ENCODE measurements around the gene JDP2. TPM values are rescaled to one million over a fixed set of nuclear protein-coding genes. Genes with fewer than 3 reads are reported as not detected.
"Not testable (repeated sequence)": the region's sequence is repeated elsewhere in the genome, so short reads cannot be mapped to it uniquely, and the experiment has no call there.

The JDP2 gene
- total and polyA plus RNA-seq, 2 of the 4 experiments (the other 2 are of a cell fraction), result 35.7 to 38.4 TPM

- H3K4me1 ChIP-seq (ENCODE audit: control insufficient read depth, insufficient read depth, low read length); ATAC-seq (ENCODE audit: low read depth); H3K23ac ChIP-seq (ENCODE audit: low read depth, low read length); H2AK9ac ChIP-seq (replicated peaks; ENCODE audit: low read depth, low read length, poor library complexity); H3K9me1 ChIP-seq (ENCODE audit: insufficient read depth, low read length); H4K91ac ChIP-seq (ENCODE audit: insufficient read depth, low read depth, low read length); H2BK15ac ChIP-seq (ENCODE audit: low read depth, low read length); BruUV-seq (replicated peaks); H2AFZ ChIP-seq (replicated peaks; ENCODE audit: low read length, poor library complexity); in situ Hi-C loops (cut with MboI; ENCODE audit: low sequenced_read_pairs); H3K27ac ChIP-seq (ENCODE audit: insufficient read depth, low read length); H2BK120ac ChIP-seq (ENCODE audit: low read depth, low read length); H3K9me3 ChIP-seq (ENCODE audit: control insufficient read depth, insufficient read depth, low read length); H2BK5ac ChIP-seq (ENCODE audit: low read depth, low read length, poor library complexity, severe bottlenecking); H2BK20ac ChIP-seq (ENCODE audit: low read depth, low read length); H3K4ac ChIP-seq (ENCODE audit: low read depth, low read length); H3K4me2 ChIP-seq (ENCODE audit: low read depth, low read length); H2AK5ac ChIP-seq (ENCODE audit: low read depth, low read length); H4K5ac ChIP-seq (ENCODE audit: low read depth, low read length); dilution Hi-C loops (cut with HindIII; ENCODE audit: low sequenced_read_pairs, unreplicated experiment); H3K56ac ChIP-seq (ENCODE audit: extremely low read depth, insufficient read depth, low read length); CTCF ChIA-PET; H3K27me3 ChIP-seq (ENCODE audit: control insufficient read depth, insufficient read depth, low read length); DNase-seq; intact Hi-C loops (cut with micrococcal nuclease); POLR2A ChIA-PET (ENCODE audit: unreplicated experiment); H3K18ac ChIP-seq (ENCODE audit: low read depth, low read length); H3K9ac ChIP-seq (ENCODE audit: low read depth, low read length); H4K8ac ChIP-seq (ENCODE audit: low read depth in 2 of 2, low read length in 2 of 2); H3K4me3 ChIP-seq (ENCODE audit: insufficient read depth, low read depth, low read length); H3K14ac ChIP-seq (replicated peaks; ENCODE audit: low read depth, low read length): not testable (repeated sequence)
- peaks cover 18% of the 10 kb centered on the region for H4K20me1 ChIP-seq (ENCODE audit: insufficient read depth, low read length)
- peaks cover 51% of the 10 kb centered on the region for H3K36me3 ChIP-seq (ENCODE audit: control insufficient read depth, insufficient read depth, low read length)
- WGBS, 2 experiments (ENCODE audit: extremely low coverage in 2 of 2, insufficient read length in 1 of 2), result no CpG with 5 or more reads among the region's 6 CpGs
- peaks cover 0 to 22% of the 10 kb centered on the region in 2 experiments; a peak in 2 of 4 replicates for H3K79me1 ChIP-seq (ENCODE audit: low read depth in 1 of 2, low read length in 2 of 2)
Observed at GRCh38 chr14:75474127-75474526, 46.3 kb downstream of the JDP2 start.
